ENCODE measurements around the gene NXPH1. TPM values are rescaled to one million over a fixed set of nuclear protein-coding genes. Genes with fewer than 3 reads are reported as not detected.

The NXPH1 gene
- total RNA-seq, 2 donors from 2014 or later: 0.24 TPM; not detected in 1

DNA sequence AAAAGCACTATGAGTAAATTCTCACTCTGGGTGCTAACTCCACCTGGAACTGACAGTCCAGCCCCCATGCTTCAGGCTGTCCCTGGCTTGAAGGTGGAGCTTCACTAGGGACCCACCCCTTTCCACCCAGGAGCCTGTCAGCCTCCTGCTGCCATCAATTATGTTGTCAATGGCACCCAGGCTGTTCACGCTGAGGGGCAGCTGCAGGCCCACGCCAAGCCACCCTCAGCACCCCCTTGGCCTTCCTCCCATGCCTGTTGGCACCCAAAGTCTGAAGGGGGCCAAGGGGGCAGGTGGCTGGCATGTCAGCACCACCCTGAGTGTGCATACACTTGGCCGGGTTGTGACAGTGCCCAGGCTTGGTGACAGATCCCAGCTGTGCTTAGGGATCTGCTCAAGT, 149.3 kb downstream of the NXPH1 start:
- no peak for TF ChIP-seq CTCF (conservative IDR thresholded peaks at IDR 0.05)
- peaks cover under 1% of the 10 kb centered on the region for H3K9me3 Mint-ChIP-seq
- no peaks in the 10 kb centered on the region for H3K36me3 ChIP-seq (ENCODE audit: control insufficient read depth, insufficient read depth, low read length)
- no peak for DNase-seq
- no peak overlapping the region for H3K4me3 ChIP-seq (ENCODE audit: low read length)
- no peak overlapping the region for H3K27ac Mint-ChIP-seq
- no peaks in the 10 kb centered on the region for H3K4me1 ChIP-seq (ENCODE audit: control insufficient read depth, insufficient read depth, low read length)
- no peak overlapping the region for H3K9ac ChIP-seq (ENCODE audit: extremely low read depth, low read length, poor library complexity, severe bottlenecking)
- no peaks in the 10 kb centered on the region for H3K36me3 Mint-ChIP-seq (ENCODE audit: low read depth)
- no peaks in the 10 kb centered on the region for H3K27me3 ChIP-seq (ENCODE audit: control insufficient read depth, insufficient read depth, low read length, poor library complexity, severe bottlenecking)
- no peaks in the 10 kb centered on the region for H3K27me3 Mint-ChIP-seq (ENCODE audit: insufficient read depth)
- H3K27ac ChIP-seq (ENCODE audit: low read depth, low read length): no peak overlapping the region
- no peak overlapping the region for H3K4me3 Mint-ChIP-seq
- H3K9me3 ChIP-seq (ENCODE audit: control insufficient read depth, low read length): no peaks in the 10 kb centered on the region
- 85 to 91% methylated on average over 3 of the region's 3 CpGs for WGBS, 2 experiments (ENCODE audit: insufficient coverage in 1 of 2, insufficient read length in 1 of 2)
- peaks cover 1% of the 10 kb centered on the region for H3K4me1 Mint-ChIP-seq

DNA sequence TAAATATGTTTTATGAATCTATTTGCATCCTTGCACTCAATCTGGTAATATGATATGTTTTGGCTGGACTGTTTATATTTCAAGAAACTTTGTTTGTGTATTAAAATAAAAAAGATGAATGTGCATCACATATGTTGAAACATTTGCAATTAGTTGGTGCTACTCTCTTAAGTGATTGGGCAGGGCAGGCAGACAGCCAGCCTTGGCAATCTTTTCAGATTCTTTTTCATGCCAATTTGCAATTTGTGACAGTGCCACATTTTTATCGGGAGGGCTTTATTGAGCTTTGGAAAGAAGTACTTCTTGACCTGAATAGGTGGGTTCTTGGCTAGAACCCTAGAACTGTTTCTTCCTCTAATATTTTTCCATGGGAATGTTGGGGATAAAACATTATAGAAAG, 152.2 kb downstream of the NXPH1 start:
- Histone ChIP-seq H3K27ac (ENCODE audit: low read depth, low read length) (no peak overlapping the region), H3K36me3 (ENCODE audit: control insufficient read depth, insufficient read depth, low read length) (no peaks in the 10 kb centered on the region), H3K27me3 (ENCODE audit: control insufficient read depth, insufficient read depth, low read length, poor library complexity, severe bottlenecking) (no peaks in the 10 kb centered on the region), H3K4me3 (ENCODE audit: low read length) (no peak overlapping the region), H3K4me1 (ENCODE audit: control insufficient read depth, insufficient read depth, low read length) (no peaks in the 10 kb centered on the region), H3K9me3 (ENCODE audit: control insufficient read depth, low read length) (no peaks in the 10 kb centered on the region), H3K9ac (ENCODE audit: extremely low read depth, low read length, poor library complexity, severe bottlenecking) (no peak overlapping the region)
- H3K4me3 Mint-ChIP-seq: no peak overlapping the region
- no peak overlapping the region for H3K27ac Mint-ChIP-seq
- no peaks in the 10 kb centered on the region for H3K36me3 Mint-ChIP-seq (ENCODE audit: low read depth)
- TF ChIP-seq CTCF (conservative IDR thresholded peaks at IDR 0.05): no peak
- peaks cover 4% of the 10 kb centered on the region for H3K9me3 Mint-ChIP-seq
- no peaks in the 10 kb centered on the region for H3K27me3 Mint-ChIP-seq (ENCODE audit: insufficient read depth)
- no peak for DNase-seq
- peaks cover 3% of the 10 kb centered on the region for H3K4me1 Mint-ChIP-seq
- WGBS, 2 experiments (ENCODE audit: insufficient coverage in 1 of 2, insufficient read length in 1 of 2): 91 to 100% methylated on average over 1 of the region's 1 CpG

GRCh38 chr7:8590225-8590624, 156.8 kb downstream of the NXPH1 start:
- peaks cover 4% of the 10 kb centered on the region for H3K9me3 Mint-ChIP-seq
- no peak overlapping the region for H3K9ac ChIP-seq (ENCODE audit: extremely low read depth, low read length, poor library complexity, severe bottlenecking)
- H3K27me3 ChIP-seq (ENCODE audit: control insufficient read depth, insufficient read depth, low read length, poor library complexity, severe bottlenecking): no peaks in the 10 kb centered on the region
- no peaks in the 10 kb centered on the region for H3K27me3 Mint-ChIP-seq (ENCODE audit: insufficient read depth)
- no peaks in the 10 kb centered on the region for H3K4me1 ChIP-seq (ENCODE audit: control insufficient read depth, insufficient read depth, low read length)
- peaks cover 28% of the 10 kb centered on the region for H3K4me1 Mint-ChIP-seq
- 83 to 96% methylated on average over 2 to 3 of the region's 4 CpGs for WGBS, 2 experiments (ENCODE audit: insufficient coverage in 1 of 2, insufficient read length in 1 of 2)
- no peak overlapping the region for H3K4me3 Mint-ChIP-seq
- no peak overlapping the region for H3K27ac ChIP-seq (ENCODE audit: low read depth, low read length)
- no peak for TF ChIP-seq CTCF (conservative IDR thresholded peaks at IDR 0.05)
- DNase-seq: no peak
- no peaks in the 10 kb centered on the region for H3K9me3 ChIP-seq (ENCODE audit: control insufficient read depth, low read length)
- H3K36me3 Mint-ChIP-seq (ENCODE audit: low read depth): no peaks in the 10 kb centered on the region
- no peak overlapping the region for H3K27ac Mint-ChIP-seq
- H3K36me3 ChIP-seq (ENCODE audit: control insufficient read depth, insufficient read depth, low read length): no peaks in the 10 kb centered on the region
- H3K4me3 ChIP-seq (ENCODE audit: low read length): no peak overlapping the region
